HG02642 (cell line): ENCODE data around the gene PEX13.
"Not testable (repeated sequence)": the region's sequence is repeated elsewhere in the genome, so short reads cannot be mapped to it uniquely, and the experiment has no call there.

Experiments used
- ATAC-seq: cut with Tn5 transposase; IDR thresholded peaks from one replicate; pipeline ENCODE4 v1.9.1; 2021; ENCODE audit warnings: mild to moderate bottlenecking; ENCODE audit not compliant: unreplicated experiment, poor library complexity

The PEX13 gene

GRCh38 chr2:61006486-61007105 is 10.9 kb upstream of the PEX13 start:
- ATAC-seq, result no peak

- no peak for ATAC-seq
These were observed 8.2 kb upstream of the PEX13 start for GRCh38 chr2:61009355-61009754.

- no peak for ATAC-seq
These were observed 5.8 kb upstream of the PEX13 start for GRCh38 chr2:61011678-61012077.

GRCh38 chr2:61012303-61012702 is 5.2 kb upstream of the PEX13 start:
- not testable (repeated sequence) for ATAC-seq

DNA sequence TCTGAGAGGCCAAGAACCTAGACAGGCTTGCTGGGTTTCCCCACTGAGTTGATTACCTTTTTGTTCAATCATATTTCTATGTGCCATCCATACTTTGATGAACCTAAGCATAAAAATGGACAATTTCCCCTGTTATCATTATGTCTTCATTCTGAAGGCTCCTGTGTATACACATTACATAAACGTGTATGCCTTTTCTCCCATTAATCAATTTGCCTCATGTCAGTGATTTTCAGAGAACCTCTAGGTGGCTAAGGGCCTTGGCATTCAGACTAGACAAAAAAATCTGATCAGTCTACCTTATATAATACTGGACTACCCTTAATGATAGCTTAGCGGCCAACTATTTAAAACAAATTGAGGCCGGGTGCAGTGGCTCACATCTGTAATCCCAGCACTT is 4.1 kb upstream of the PEX13 start:
- ATAC-seq, result no peak

DNA sequence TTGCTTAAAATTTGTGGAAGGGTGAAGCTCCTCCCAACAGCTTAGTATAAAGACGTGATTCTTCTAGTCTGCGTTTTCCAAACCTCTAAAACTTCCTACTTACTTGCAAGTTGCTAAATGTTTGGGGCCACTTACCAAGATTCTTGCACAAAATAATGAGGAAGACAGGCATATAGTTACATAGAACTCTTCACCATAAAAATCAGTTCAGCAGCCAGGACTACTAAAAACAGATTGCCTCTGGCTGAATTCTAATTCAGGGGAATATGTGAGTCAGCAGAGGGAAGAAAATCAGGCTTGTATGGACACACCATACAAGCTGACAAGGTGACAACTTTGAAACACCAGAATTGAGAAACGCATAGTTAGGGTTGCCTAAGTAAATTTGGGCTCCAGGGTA is 2.8 kb upstream of the PEX13 start:
- ATAC-seq, result no peak

DNA sequence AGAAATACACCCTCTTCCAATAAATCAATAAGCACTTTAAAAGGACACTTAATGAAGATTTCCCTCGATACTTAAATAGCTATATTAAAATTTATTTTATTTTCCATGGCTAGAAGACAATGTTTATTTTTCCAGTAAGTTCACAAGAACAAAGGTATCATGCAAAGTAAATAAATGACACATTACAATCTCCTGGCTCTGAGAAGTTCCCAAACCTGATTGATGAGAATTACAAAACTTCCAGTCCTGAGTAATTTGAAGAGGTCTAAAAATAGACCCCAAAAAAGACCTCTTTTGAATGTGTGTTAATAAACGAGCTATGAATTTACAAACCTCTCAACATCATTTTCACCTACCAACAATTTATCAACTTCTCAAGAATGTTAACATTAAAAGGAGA is 1.5 kb upstream of the PEX13 start:
- ATAC-seq, result no peak

- ATAC-seq, result no peak
These were observed 1.0 kb upstream of the PEX13 start for GRCh38 chr2:61016392-61017002.

- ATAC-seq, result peak; percentile 68
These were observed 441 bp upstream of the PEX13 start for GRCh38 chr2:61017003-61017555.

DNA sequence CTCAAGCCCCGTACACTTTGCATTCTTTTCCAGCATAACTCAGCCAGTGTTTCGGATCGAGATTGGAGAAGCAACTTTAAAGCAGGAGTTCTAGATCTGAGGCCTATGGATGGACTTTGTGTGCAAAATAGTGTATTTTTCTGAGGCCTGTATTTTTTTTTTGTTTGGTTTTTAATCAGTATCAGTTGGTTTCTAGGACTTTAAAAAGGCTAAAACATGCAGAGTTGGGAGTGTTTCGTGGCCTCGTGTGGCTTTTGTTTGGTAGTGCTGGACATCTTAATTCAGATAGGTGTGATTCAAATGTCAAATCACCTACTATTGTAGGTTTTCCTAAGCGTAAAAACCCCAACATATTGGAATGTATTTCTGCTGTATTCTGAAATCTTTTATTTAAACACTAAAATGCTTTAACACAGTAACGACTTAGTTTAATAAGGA is 817 bp downstream of the PEX13 start:
- no peak for ATAC-seq

GRCh38 chr2:61018798-61019197 is 1.3 kb downstream of the PEX13 start:
- no peak for ATAC-seq

DNA sequence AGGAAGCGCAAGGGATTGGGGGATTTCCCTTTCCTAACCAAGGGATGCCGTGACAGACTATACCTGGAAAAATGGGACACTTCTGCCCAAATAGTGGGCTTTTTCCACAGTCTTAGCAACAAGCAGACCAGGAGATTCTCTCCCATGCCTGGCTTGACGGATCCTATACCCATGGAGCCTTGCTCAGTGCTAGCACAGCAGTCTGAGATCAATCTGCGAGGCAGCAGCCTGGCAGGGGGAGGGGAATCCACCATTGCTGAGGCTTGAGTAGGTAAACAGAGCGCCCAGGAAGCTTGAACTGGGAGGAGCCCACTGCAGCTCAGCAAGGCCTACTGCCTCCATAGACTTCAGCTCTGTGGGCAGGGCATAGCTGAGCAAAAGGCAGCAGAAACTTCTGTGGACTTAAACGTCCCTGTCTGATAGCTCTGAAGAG is 3.7 kb downstream of the PEX13 start:
- ATAC-seq, result no peak

- ATAC-seq, result no peak
These were observed 6.2 kb downstream of the PEX13 start for GRCh38 chr2:61023670-61024069.

DNA sequence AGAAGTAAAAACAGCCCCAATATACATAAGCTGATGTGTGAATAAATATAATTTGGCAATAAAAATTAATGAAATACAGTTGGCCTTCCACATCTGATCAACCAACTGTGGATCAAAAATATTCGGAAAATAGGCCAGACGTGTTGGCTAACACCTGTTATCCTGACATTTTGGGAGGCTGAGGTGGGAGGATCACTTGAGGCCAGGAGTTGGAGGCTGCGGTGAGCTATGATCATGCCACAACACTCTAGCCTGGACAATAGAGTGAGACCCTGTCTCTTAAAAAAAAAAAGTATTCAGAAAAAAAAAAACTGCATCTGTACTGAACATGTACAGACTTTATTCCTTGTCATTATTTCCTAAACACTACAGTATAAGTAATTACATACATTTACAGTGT is 12.0 kb downstream of the PEX13 start:
- no peak for ATAC-seq

DNA sequence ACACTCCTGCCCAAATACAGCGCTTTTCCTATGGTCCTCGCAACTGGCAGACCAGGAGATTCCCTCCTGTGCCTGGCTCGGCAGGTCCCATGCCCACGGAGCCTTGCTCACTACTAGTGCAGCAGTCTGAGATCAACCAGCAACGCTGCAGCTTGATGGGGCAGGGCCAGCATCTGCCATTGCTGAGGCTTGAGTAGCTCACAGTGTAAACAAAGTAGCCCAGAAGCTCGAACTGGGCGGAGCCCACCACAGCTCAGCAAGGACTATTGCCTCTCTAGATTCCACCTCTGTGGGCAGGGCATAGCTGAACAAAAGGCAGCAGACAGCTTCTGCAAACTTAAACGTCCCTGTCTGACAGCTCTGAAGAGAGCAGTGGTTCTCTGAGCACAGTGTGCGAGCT is 17.1 kb downstream of the PEX13 start:
- not testable (repeated sequence) for ATAC-seq

DNA sequence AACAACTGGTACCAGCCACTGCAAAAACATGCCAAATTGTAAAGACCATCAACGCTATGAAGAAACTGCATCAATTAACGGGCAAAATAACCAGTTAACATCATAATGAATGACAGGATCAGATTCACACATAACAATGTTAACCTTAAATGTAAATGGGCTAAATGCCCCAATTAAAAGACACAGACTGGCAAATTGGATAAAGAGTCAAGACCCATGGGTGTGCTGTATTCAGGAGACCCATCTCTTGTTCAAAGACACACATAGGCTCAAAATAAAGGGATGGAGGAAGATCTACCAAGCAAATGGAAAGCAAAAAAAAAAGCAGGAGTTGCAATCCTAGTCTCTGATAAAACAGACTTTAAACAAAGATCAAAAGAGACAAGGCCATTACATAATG is 19.1 kb downstream of the PEX13 start:
- ATAC-seq, result not testable (repeated sequence)

GRCh38 chr2:61042807-61043206 is 25.3 kb downstream of the PEX13 start:
- ATAC-seq, result no peak

GRCh38 chr2:61044636-61045035 is 27.1 kb downstream of the PEX13 start:
- ATAC-seq, result no peak

DNA sequence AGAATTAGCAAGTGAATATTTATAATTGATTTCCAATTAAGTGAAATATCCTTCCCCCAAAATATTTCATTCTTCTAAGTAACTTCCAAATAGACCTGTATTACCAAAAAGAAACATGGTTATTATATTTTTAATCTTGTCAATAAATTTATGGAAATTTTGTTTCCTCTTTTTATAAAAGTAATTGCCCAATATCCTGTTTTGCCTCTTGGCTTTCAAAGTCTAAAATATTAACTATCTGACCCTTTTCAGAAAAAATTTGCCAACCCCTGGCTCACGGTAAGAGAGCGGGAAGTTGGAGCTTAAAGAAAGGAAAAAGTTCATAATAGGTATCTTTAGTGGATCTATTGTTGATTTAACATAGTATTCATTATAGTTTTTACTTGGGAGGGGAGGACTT is 27.7 kb downstream of the PEX13 start:
- ATAC-seq, result no peak

- ATAC-seq, result no peak
These were observed 28.5 kb downstream of the PEX13 start for GRCh38 chr2:61045999-61046398.

DNA sequence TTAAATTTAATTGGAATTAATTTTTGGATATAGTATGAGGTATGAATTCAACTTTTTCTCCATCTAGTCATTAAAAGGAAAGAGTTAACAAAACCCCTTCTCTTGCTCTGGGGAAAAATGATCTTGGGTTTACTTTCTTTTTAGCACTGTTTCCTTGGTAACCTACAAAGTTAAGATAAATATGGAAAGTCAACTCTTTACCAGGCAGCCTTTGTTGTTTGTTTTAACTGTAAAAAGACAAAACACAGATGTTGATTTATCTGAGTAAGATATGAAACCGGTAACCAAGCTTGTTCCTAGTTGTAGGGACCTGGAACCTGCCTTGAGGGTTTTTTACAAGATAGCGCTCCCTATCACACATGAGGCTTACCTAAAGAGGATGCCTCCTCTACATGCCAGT is 38.0 kb downstream of the PEX13 start:
- ATAC-seq, result no peak

DNA sequence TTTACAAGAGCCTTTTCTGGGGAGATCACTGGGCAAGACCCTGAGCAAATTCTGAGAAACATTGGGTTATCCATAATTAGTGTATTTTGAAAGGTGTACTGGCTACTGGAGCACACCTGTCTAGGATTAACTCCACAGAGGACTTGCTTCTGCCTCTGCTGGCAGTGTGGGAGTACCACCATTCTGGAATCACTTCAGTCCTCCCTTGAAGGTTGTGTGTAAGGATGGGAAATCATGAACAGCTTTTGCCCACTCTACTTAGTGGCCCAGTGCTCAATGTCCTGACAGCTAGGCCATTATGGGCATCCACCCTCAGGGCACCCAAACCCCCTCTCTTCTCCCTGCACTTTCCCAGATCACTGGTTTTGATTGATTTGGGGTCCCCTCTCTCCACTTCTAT is 40.0 kb downstream of the PEX13 start:
- ATAC-seq, result no peak
